H1 (cell line): ENCODE results near the gene DMBX1. TPM values are rescaled to one million over a fixed set of nuclear protein-coding genes. Genes with fewer than 3 reads are reported as not detected.

ENCODE experiments used
- CTCF ChIA-PET: fragments of 300-600 bp; sonication (Branson Sonifier 250); formaldehyde crosslinking; loops from one replicate; lab custom pipeline; 2021; ENCODE audit not compliant: partially characterized antibody; lab: Charles Lee
- POLR2A ChIA-PET: fragments of 300-600 bp; sonication (Branson Sonifier 250); formaldehyde crosslinking; loops from one replicate; lab custom pipeline; 2021; ENCODE audit warnings: inconsistent platforms; ENCODE audit not compliant: partially characterized antibody; lab: Charles Lee
- DNase-seq, 2 experiments: peaks; one replicate each; pipeline versions ENCODE4 v3.0.0 to v3.0.0-alpha.2; 2010 to 2022; ENCODE audit warnings: low spot score in 2 of 2, low read depth in 1 of 2, mixed read lengths in 1 of 2
- FAIRE-seq: peaks from 2 replicates; lab custom pipeline; 2011; peaks lifted over from hg19 to GRCh38; lab: Jason Lieb, UNC
- H2AFZ ChIP-seq: 2 replicates; pipeline ENCODE4 v1.8.1; 2012; ENCODE audit warnings: low read length, inconsistent platforms
- H2AK5ac ChIP-seq: 2 replicates; pipeline ENCODE4 v1.6.1; 2013; ENCODE audit warnings: low read depth, low read length
- H2BK120ac ChIP-seq: replicated peaks from 2 replicates; pipeline ENCODE3; 2013; ENCODE audit warnings: low read depth, low read length, inconsistent platforms
- H2BK12ac ChIP-seq: 2 replicates; pipeline ENCODE4 v1.6.1; 2013; ENCODE audit warnings: low read depth, low read length
- H2BK15ac ChIP-seq: 2 replicates; pipeline ENCODE4 v1.6.1; 2013; ENCODE audit warnings: low read length
- H2BK20ac ChIP-seq: 2 replicates; pipeline ENCODE4 v1.6.1; 2013; ENCODE audit warnings: low read length
- H2BK5ac ChIP-seq: 2 replicates; pipeline ENCODE4 v1.6.1; 2013; ENCODE audit warnings: low read depth, low read length
- H3K14ac ChIP-seq: 2 replicates; pipeline ENCODE4 v1.6.1; 2013; ENCODE audit warnings: inconsistent platforms; ENCODE audit not compliant: insufficient read length
- H3K18ac ChIP-seq: 2 replicates; pipeline ENCODE4 v1.6.1; 2013; ENCODE audit warnings: low read length; ENCODE audit errors: extremely low read depth
- H3K23ac ChIP-seq: 2 replicates; pipeline ENCODE4 v1.6.1; 2013; ENCODE audit warnings: inconsistent platforms; ENCODE audit not compliant: insufficient read length
- H3K23me2 ChIP-seq: 2 replicates; pipeline ENCODE4 v1.6.1; 2013; ENCODE audit warnings: low read depth, low read length
- H3K27ac ChIP-seq: 2 replicates; pipeline ENCODE4 v1.6.1; 2011; ENCODE audit warnings: low read depth, low read length, inconsistent platforms
- H3K27me3 ChIP-seq, 4 experiments: replicated peaks in 1 of 4; 1 replicate in 1 of 4; 2 replicates in 3 of 4; pipeline versions ENCODE4 v1.6.1 to v1.8.1; 2011 to 2013; ENCODE audit warnings: low read length in 3 of 4, mild to moderate bottlenecking in 3 of 4, inconsistent platforms in 2 of 4, mixed read lengths in 2 of 4, moderate library complexity in 1 of 4; ENCODE audit not compliant: control insufficient read depth in 3 of 4, insufficient read depth in 3 of 4; ENCODE audit errors: extremely low read depth in 1 of 4
- H3K36me3 ChIP-seq, 4 experiments: 2 replicates each; pipeline versions ENCODE4 v1.6.1 to v1.8.1; 2011 to 2013; ENCODE audit warnings: mild to moderate bottlenecking in 4 of 4, low read length in 3 of 4, moderate library complexity in 2 of 4, control low read depth in 1 of 4, inconsistent platforms in 1 of 4; ENCODE audit not compliant: insufficient read depth in 4 of 4, control insufficient read depth in 2 of 4
- H3K4ac ChIP-seq: replicated peaks from 2 replicates; pipeline ENCODE3; 2013; ENCODE audit warnings: low read length, low read depth, mixed read lengths, inconsistent platforms; ENCODE audit not compliant: insufficient read length
- H3K4me1 ChIP-seq, 4 experiments: replicated peaks in 1 of 4; 1 replicate in 1 of 4; 2 replicates in 3 of 4; pipeline versions ENCODE4 v1.6.1 to v1.8.1; 2011 to 2013; ENCODE audit warnings: low read length in 3 of 4, inconsistent platforms in 2 of 4, mixed read lengths in 1 of 4; ENCODE audit not compliant: insufficient read depth in 4 of 4, control insufficient read depth in 3 of 4
- H3K4me2 ChIP-seq, 2 experiments: 2 replicates each; pipeline versions ENCODE4 v1.6.1 to v1.8.1; 2011 to 2013; ENCODE audit warnings: low read depth in 2 of 2, low read length in 2 of 2, control low read depth in 1 of 2, inconsistent platforms in 1 of 2, mild to moderate bottlenecking in 1 of 2; ENCODE audit not compliant: insufficient read depth in 1 of 2
- H3K4me3 ChIP-seq, 4 experiments: fragments of 200-600, 300-600 bp in 1 of 4; sonication (generic), shearing (Covaris generic), sonication (Bioruptor Twin) in 1 of 4; 2 replicates each; pipeline versions ENCODE4 v1.5.1 to v1.8.1; 2011 to 2016; ENCODE audit warnings: low read length in 4 of 4, low read depth in 3 of 4, control low read depth in 2 of 4, inconsistent platforms in 2 of 4, mild to moderate bottlenecking in 2 of 4, mixed read lengths in 1 of 4, moderate library complexity in 1 of 4; ENCODE audit not compliant: insufficient read depth in 2 of 4; ENCODE audit errors: extremely low read depth in 1 of 4
- H3K56ac ChIP-seq: replicated peaks from 2 replicates; pipeline ENCODE3; 2013; ENCODE audit warnings: low read depth, mild to moderate bottlenecking, mixed read lengths, low read length, inconsistent platforms; ENCODE audit not compliant: insufficient read length
- H3K79me1 ChIP-seq: 2 replicates; pipeline ENCODE4 v1.6.1; 2013; ENCODE audit warnings: low read depth, low read length, control low read depth
- H3K79me2 ChIP-seq, 2 experiments: 2 replicates each; pipeline versions ENCODE4 v1.6.1 to v1.8.1; 2012 to 2013; ENCODE audit warnings: low read length in 2 of 2, mild to moderate bottlenecking in 2 of 2, inconsistent platforms in 1 of 2; ENCODE audit not compliant: insufficient read depth in 2 of 2, control insufficient read depth in 1 of 2
- H3K9ac ChIP-seq, 4 experiments: replicated peaks in 1 of 4; 1 replicate in 1 of 4; 2 replicates in 3 of 4; pipeline versions ENCODE4 v1.6.1 to v1.8.1; 2011 to 2013; ENCODE audit warnings: low read depth in 3 of 4, low read length in 3 of 4, control low read depth in 2 of 4, mild to moderate bottlenecking in 2 of 4, moderate library complexity in 2 of 4, inconsistent platforms in 1 of 4; ENCODE audit errors: extremely low read depth in 1 of 4
- H3K9me3 ChIP-seq, 2 experiments: 2 replicates each; pipeline versions ENCODE4 v1.6.1 to v1.8.1; 2012 to 2013; ENCODE audit warnings: mild to moderate bottlenecking in 2 of 2, moderate library complexity in 2 of 2, control low read depth in 1 of 2, inconsistent platforms in 1 of 2, low read depth in 1 of 2, low read length in 1 of 2, mixed read lengths in 1 of 2; ENCODE audit not compliant: insufficient read depth in 2 of 2
- H4K20me1 ChIP-seq, 2 experiments: replicated peaks in 1 of 2; 2 replicates each; pipeline versions ENCODE3 to v1.8.1; 2011 to 2013; ENCODE audit warnings: inconsistent platforms in 2 of 2, low read length in 2 of 2, mild to moderate bottlenecking in 1 of 2; ENCODE audit not compliant: insufficient read depth in 2 of 2, control insufficient read depth in 1 of 2
- H4K5ac ChIP-seq: 2 replicates; pipeline ENCODE4 v1.6.1; 2013; ENCODE audit warnings: low read length, low read depth, mixed read lengths, inconsistent platforms; ENCODE audit not compliant: insufficient read length
- H4K8ac ChIP-seq: 2 replicates; pipeline ENCODE4 v1.8.0; 2013; ENCODE audit warnings: mild to moderate bottlenecking, moderate library complexity, low read length, inconsistent platforms; ENCODE audit not compliant: insufficient read depth; ENCODE audit errors: extremely low read depth
- H4K91ac ChIP-seq: replicated peaks from 2 replicates; pipeline ENCODE3; 2013; ENCODE audit warnings: low read length, mixed read lengths, inconsistent platforms; ENCODE audit not compliant: insufficient read length
- CTBP2 ChIP-seq: IDR thresholded peaks from 2 replicates; pipeline ENCODE4 v1.7.0; 2011; ENCODE audit warnings: borderline replicate concordance, mild to moderate bottlenecking, moderate library complexity, mixed read lengths, low read length; ENCODE audit not compliant: insufficient read depth, insufficient read length
- EGR1 ChIP-seq: IDR thresholded peaks from 2 replicates; pipeline ENCODE4 v1.6.1; 2011; ENCODE audit warnings: low read depth, low read length, borderline replicate concordance
- EP300 ChIP-seq, 2 experiments: IDR thresholded peaks; 1 replicate in 1 of 2; 2 replicates in 1 of 2; pipeline ENCODE4 v1.6.1; 2011 to 2012; ENCODE audit warnings: low read depth in 2 of 2, low read length in 2 of 2, mild to moderate bottlenecking in 2 of 2, borderline replicate concordance in 1 of 2, inconsistent platforms in 1 of 2, moderate library complexity in 1 of 2
- HDAC2 ChIP-seq, 2 experiments: fragments of 300-600 bp in 1 of 2; sonication (generic) in 1 of 2; IDR thresholded peaks; 2 replicates each; pipeline ENCODE4 v1.6.1; 2011 to 2012; ENCODE audit warnings: low read depth in 2 of 2, low read length in 2 of 2, mild to moderate bottlenecking in 2 of 2, moderate library complexity in 2 of 2, borderline replicate concordance in 1 of 2, inconsistent platforms in 1 of 2
- POU5F1 ChIP-seq: IDR thresholded peaks from 2 replicates; pipeline ENCODE4 v1.6.1; 2011; ENCODE audit warnings: low read depth, mild to moderate bottlenecking, low read length, moderate library complexity
- RAD21 ChIP-seq, 2 experiments: IDR thresholded peaks in 1 of 2; conservative IDR thresholded peaks in 1 of 2; 2 replicates each; pipeline ENCODE4 v1.6.1; 2011; ENCODE audit warnings: low read depth in 2 of 2, low read length in 2 of 2, improper control_type of control experiment in 1 of 2, inconsistent platforms in 1 of 2, mild to moderate bottlenecking in 1 of 2, moderate library complexity in 1 of 2
- SUZ12 ChIP-seq: fragments of 200-600 bp; sonication (generic); IDR thresholded peaks from 2 replicates; pipeline ENCODE4 v1.6.1; 2012; ENCODE audit warnings: mild to moderate bottlenecking, inconsistent platforms, low read length, moderate library complexity, mixed read lengths
- TAF1 ChIP-seq: IDR thresholded peaks from 2 replicates; pipeline ENCODE4 v1.6.1; 2011; ENCODE audit warnings: mild to moderate bottlenecking, low read depth, low read length
- TAF7 ChIP-seq: optimal IDR thresholded peaks from 2 replicates; pipeline ENCODE3; 2011; ENCODE audit warnings: low read depth, mild to moderate bottlenecking, inconsistent platforms, low read length, moderate library complexity, borderline replicate concordance
- TCF12 ChIP-seq: IDR thresholded peaks from 2 replicates; pipeline ENCODE4 v1.6.1; 2011; ENCODE audit warnings: low read depth, mild to moderate bottlenecking, low read length
- WGBS, 2 experiments: shearing (Covaris generic) in 1 of 2; methylation state at CpG; one replicate each; pipeline versions ENCODE4 v1.1.6 to v1.1.7; 2013 to 2015; ENCODE audit warnings: low lambda C conversion rate in 2 of 2, mixed read lengths in 2 of 2, inconsistent platforms in 1 of 2, low coverage in 1 of 2, missing lambda C conversion rate in 1 of 2; ENCODE audit not compliant: insufficient replicate concordance in 2 of 2, insufficient coverage in 1 of 2, insufficient read length in 1 of 2; ENCODE audit errors: extremely low coverage in 1 of 2, missing lambda C conversion rate in 1 of 2; 5-methylcytosine and 5-hydroxymethylcytosine counted together
- polyA plus RNA-seq, 7 experiments: library from polyadenylated mRNA; depleted of rRNA in 3 of 7; stranded (reverse) in 5 of 7; unstranded in 2 of 7; fragments of >200 nt in 5 of 7; fragments of 200-250 nt in 2 of 7; gene quantifications; 1 replicate in 5 of 7; 2 replicates in 1 of 7; 4 replicates in 1 of 7; pipeline versions ENCODE4 v1.2.1 to v1.2.3, GENCODE V29; 2011 to 2013; ENCODE audit warnings: missing spikeins in 2 of 7, mixed read lengths in 2 of 7
- total RNA-seq: library from RNA; stranded (reverse); fragmentation: NEBNext Ultra II Directional; extraction: Animal tissue kit (Norgen Biotek cat#: 25700); gene quantifications from 2 replicates; pipeline ENCODE4 v1.2.1, GENCODE V29; 2021

Gene DMBX1
- total and polyA plus RNA-seq, 2 of the 8 experiments (the other 6 are each of a cell fraction or from before 2014, with no cell fraction given), result 0.23 to 0.30 TPM

GRCh38 chr1:46517010-46517600, 27.5 kb downstream of the DMBX1 start:
- Histone ChIP-seq H3K4ac (no peak overlapping the region), H3K56ac (no peak overlapping the region), H3K23ac (no peak overlapping the region), H3K27me3 (peaks cover 0 to 25% (median 9%) of the 10 kb centered on the region in 4 experiments; a peak in 4 of 7 replicates), H3K4me3 (peak overlapping the region in 3 of 4 experiments; percentile 8 to 19 (median 19); a peak in 2 of 8 replicates), H4K5ac (no peak overlapping the region), H3K79me2 (no peaks in the 10 kb centered on the region), H4K8ac (no peak overlapping the region), H2BK20ac (0 out of 2 replicates have a peak overlapping the region, but pooled peaks have one; percentile 6), H2BK12ac (peak overlapping the region; percentile 30; the same call in 1 of the 2 replicates), H2BK120ac (no peak overlapping the region), H4K20me1 (peaks cover 0 to 2% of the 10 kb centered on the region in 2 experiments), H3K14ac (no peak overlapping the region), H3K36me3 (no peaks in the 10 kb centered on the region), H3K4me1 (peaks cover 19 to 40% (median 29%) of the 10 kb centered on the region in 4 experiments), H2BK5ac (peak overlapping the region; percentile 38; the same call in 1 of the 2 replicates), H3K27ac (no peak overlapping the region), H3K4me2 (peak overlapping the region; percentile 46 to 60), H3K9me3 (no peaks in the 10 kb centered on the region), H3K9ac (no peak overlapping the region), H2AFZ (no peak overlapping the region), H4K91ac (no peak overlapping the region), H3K18ac (0 out of 2 replicates have a peak overlapping the region, but pooled peaks have one; percentile 34), H3K79me1 (no peaks in the 10 kb centered on the region), H3K23me2 (no peaks in the 10 kb centered on the region), H2AK5ac (no peak overlapping the region), H2BK15ac (0 out of 2 replicates have a peak overlapping the region, but pooled peaks have one; percentile 8)
- ChIA-PET POLR2A (interaction anchor here (0.9 to 1.4 kb wide), 4 partner anchors 8 to 156 kb away, joined by 3 to 4 read pairs (median 3); no protein-coding TSS in a partner anchor), CTCF (interaction anchor here (1.0 to 18.9 kb wide), 15 partner anchors 13 to 104 kb away, joined by 3 to 287 read pairs (median 6); partner anchors contain the start of gene DMBX1)
- peak; percentile 74 for FAIRE-seq
- DNase-seq, result peak; percentile 72 to 74
- 0% methylated on average over 10 of the region's 10 CpGs; no CpG with 5 or more reads in 1 of the 2 experiments for WGBS, 2 experiments
- TF ChIP-seq TAF1 (0 out of 2 replicates have a peak, but pooled peaks have one; percentile 28), POU5F1 (no peak), TAF7 (no peak), RAD21 (IDR thresholded peaks at IDR 0.05 in 1 of 2, conservative IDR thresholded peaks at IDR 0.05 in 1 of 2; ENCODE audit: low read depth in 2 of 2, low read length in 2 of 2) (peak in 1 of 2 experiments; percentile 25; a peak in 1 of 4 replicates), HDAC2 (IDR thresholded peaks at IDR 0.05; ENCODE audit: borderline replicate concordance in 1 of 2, low read depth in 2 of 2, low read length in 2 of 2) (0 out of 4 replicates have a peak, but pooled peaks of 1 of the 2 experiments have one; percentile 18), TCF12 (no peak), CTBP2 (peak; percentile 83), EGR1 (peak; percentile 70; the same call in 1 of the 2 replicates), SUZ12 (0 out of 2 replicates have a peak, but pooled peaks have one; percentile 37), EP300 (IDR thresholded peaks at IDR 0.05; ENCODE audit: borderline replicate concordance in 1 of 2, low read depth in 2 of 2, low read length in 2 of 2) (peak in 1 of 2 experiments; percentile 34; a peak in 1 of 3 replicates)
